RCC 7860 (cell line): ENCODE data around the gene NACC1.

Source experiments
- DNase-seq: peaks from one replicate; pipeline ENCODE4 v3.0.0-alpha.2; 2015; ENCODE audit warnings: low spot score
- FAIRE-seq: peaks from 2 replicates; lab custom pipeline; 2012; peaks lifted over from hg19 to GRCh38; lab: Jason Lieb, UNC

The NACC1 gene

GRCh38 chr19:13118424-13119193 lies 545 bp downstream of the NACC1 start:
- peak; percentile 34 for DNase-seq
- FAIRE-seq, result no peak

GRCh38 chr19:13119627-13120026 lies 1.6 kb downstream of the NACC1 start:
- DNase-seq (no peak), FAIRE-seq (no peak)

- no peak for DNase-seq
- FAIRE-seq, result no peak
These were observed 2.0 kb downstream of the NACC1 start for GRCh38 chr19:13120031-13120430.

GRCh38 chr19:13120817-13121216 lies 2.8 kb downstream of the NACC1 start:
- DNase-seq, result no peak
- no peak for FAIRE-seq

GRCh38 chr19:13121551-13122274 lies 3.6 kb downstream of the NACC1 start:
- peak; percentile 69 for FAIRE-seq
- DNase-seq, result peak; percentile 78

- DNase-seq, result peak; percentile 59
- no peak for FAIRE-seq
These were observed 4.3 kb downstream of the NACC1 start for GRCh38 chr19:13122275-13122878.

- DNase-seq (no peak), FAIRE-seq (no peak)
These were observed 5.2 kb downstream of the NACC1 start for GRCh38 chr19:13122980-13123957.

GRCh38 chr19:13127051-13127450 lies 9.0 kb downstream of the NACC1 start:
- DNase-seq (no peak), FAIRE-seq (no peak)

GRCh38 chr19:13127811-13128575 lies 9.9 kb downstream of the NACC1 start:
- FAIRE-seq, result no peak
- no peak for DNase-seq

- FAIRE-seq, result no peak
- DNase-seq, result no peak
These were observed 10.5 kb downstream of the NACC1 start for GRCh38 chr19:13128583-13128982.

GRCh38 chr19:13129384-13129783 lies 11.3 kb downstream of the NACC1 start:
- no peak for DNase-seq
- FAIRE-seq, result no peak

- DNase-seq, result no peak
- no peak for FAIRE-seq
These were observed 12.9 kb downstream of the NACC1 start for GRCh38 chr19:13130886-13131490.

- FAIRE-seq, result no peak
- peak; percentile 27 for DNase-seq
These were observed 14.6 kb downstream of the NACC1 start for GRCh38 chr19:13132471-13133180.

- FAIRE-seq (no peak), DNase-seq (no peak)
These were observed 15.3 kb downstream of the NACC1 start for GRCh38 chr19:13133241-13133870.

- no peak for DNase-seq
- no peak for FAIRE-seq
These were observed 16.6 kb downstream of the NACC1 start for GRCh38 chr19:13134626-13135025.

GRCh38 chr19:13135068-13136062 lies 17.3 kb downstream of the NACC1 start:
- FAIRE-seq (no peak), DNase-seq (no peak)

GRCh38 chr19:13137290-13137794 lies 19.3 kb downstream of the NACC1 start:
- FAIRE-seq, result no peak

More at GRCh38 chr19:13137290-13137794, 19.3 kb downstream of the NACC1 start:
- no peak for DNase-seq
